Neural cell (in vitro differentiated cells): Measurements from ENCODE around the gene PAH. TPM values are rescaled to one million over a fixed set of nuclear protein-coding genes. Genes with fewer than 3 reads are reported as not detected.

Source experiments
- H2AFZ ChIP-seq: fragments of 200-600, 300-800 bp; sonication (generic), shearing (Covaris generic); 2 replicates; pipeline ENCODE4 v1.6.0; 2014; ENCODE audit warnings: low read depth, mild to moderate bottlenecking, antibody characterized with exemption, low read length, moderate library complexity
- H3F3A ChIP-seq: fragments of 200-600 bp; shearing (Covaris generic); 2 replicates; pipeline ENCODE4 v1.6.1; 2016; ENCODE audit warnings: mild to moderate bottlenecking, moderate library complexity, mixed read lengths, antibody characterized with exemption, low read length; ENCODE audit not compliant: insufficient read depth, poor library complexity, severe bottlenecking
- H3K27ac ChIP-seq: fragments of 200-600, 300-800 bp; sonication (generic), shearing (Covaris generic); 2 replicates; pipeline ENCODE4 v1.5.1; 2014; ENCODE audit warnings: mild to moderate bottlenecking, low read length, moderate library complexity
- H3K27me3 ChIP-seq: fragments of 300-800, 200-600 bp; sonication (generic), shearing (Covaris generic); 2 replicates; pipeline ENCODE4 v1.6.0; 2014; ENCODE audit warnings: mild to moderate bottlenecking, low read depth, low read length, moderate library complexity; ENCODE audit not compliant: insufficient read depth
- H3K36me3 ChIP-seq: fragments of 300-800, 200-600 bp; sonication (generic), shearing (Covaris generic); 2 replicates; pipeline ENCODE4 v1.5.1; 2014; ENCODE audit warnings: mild to moderate bottlenecking, antibody characterized with exemption, low read length, moderate library complexity; ENCODE audit not compliant: insufficient read depth
- H3K4me2 ChIP-seq: fragments of 300-800, 200-600 bp; sonication (generic), shearing (Covaris generic); 2 replicates; pipeline ENCODE4 v1.6.0; 2014; ENCODE audit warnings: mild to moderate bottlenecking, low read length
- H3K4me3 ChIP-seq: fragments of 300-800, 200-600 bp; sonication (generic), shearing (Covaris generic); 2 replicates; pipeline ENCODE4 v1.5.1; 2014; ENCODE audit warnings: mild to moderate bottlenecking, low read length, moderate library complexity
- H3K79me2 ChIP-seq: fragments of 200-600 bp; shearing (Covaris generic); replicated peaks from 2 replicates; pipeline ENCODE4 v1.6.0; 2014; ENCODE audit warnings: mild to moderate bottlenecking, low read length, moderate library complexity; ENCODE audit not compliant: insufficient read depth
- H3K9ac ChIP-seq: fragments of 300-800, 200-600 bp; sonication (generic), shearing (Covaris generic); 2 replicates; pipeline ENCODE4 v1.6.1; 2016; ENCODE audit warnings: mild to moderate bottlenecking, low read length, mixed read lengths
- H3K9me2 ChIP-seq: fragments of 200-600 bp; shearing (Covaris generic); 2 replicates; pipeline ENCODE4 v1.6.1; 2016; ENCODE audit warnings: mild to moderate bottlenecking, low read length, mixed read lengths; ENCODE audit not compliant: insufficient read depth
- H3K9me3 ChIP-seq: fragments of 200-600, 300-800 bp; sonication (generic), shearing (Covaris generic); 2 replicates; pipeline ENCODE4 v1.6.1; 2016; ENCODE audit warnings: mild to moderate bottlenecking, mixed run types, low read length, moderate library complexity, mixed read lengths
- H4K20me1 ChIP-seq: fragments of 200-600 bp; shearing (Covaris generic); 2 replicates; pipeline ENCODE4 v1.6.1; 2016; ENCODE audit warnings: mild to moderate bottlenecking, mixed run types; ENCODE audit not compliant: insufficient read depth
- EP300 ChIP-seq: fragments of 450-650 bp; conservative IDR thresholded peaks from 2 replicates; pipeline ENCODE4 v1.6.1; 2014; ENCODE audit warnings: antibody characterized with exemption, mild to moderate bottlenecking, moderate library complexity; ENCODE audit not compliant: poor library complexity, severe bottlenecking
- EZH2 ChIP-seq: fragments of 200-600, 300-800 bp; shearing (Covaris generic), sonication (generic); IDR thresholded peaks from 2 replicates; pipeline ENCODE4 v1.6.1; 2014; ENCODE audit warnings: antibody characterized with exemption, low read length, borderline replicate concordance, mild to moderate bottlenecking; ENCODE audit not compliant: insufficient read depth, poor library complexity, severe bottlenecking
- MXI1 ChIP-seq: fragments of 450-650 bp; conservative IDR thresholded peaks from 2 replicates; pipeline ENCODE4 v1.6.1; 2014; ENCODE audit warnings: antibody characterized with exemption, mild to moderate bottlenecking; ENCODE audit not compliant: poor library complexity, severe bottlenecking
- POLR2AphosphoS5 ChIP-seq: IDR thresholded peaks from 2 replicates; pipeline ENCODE4 v1.6.1; 2012
- RAD21 ChIP-seq: fragments of 450-650 bp; conservative IDR thresholded peaks from 2 replicates; pipeline ENCODE4 v1.6.1; 2014; ENCODE audit warnings: antibody characterized with exemption, mild to moderate bottlenecking, moderate library complexity
- SMC3 ChIP-seq: fragments of 450-650 bp; conservative IDR thresholded peaks from 2 replicates; pipeline ENCODE4 v1.6.1; 2014; ENCODE audit warnings: antibody characterized with exemption, mild to moderate bottlenecking, moderate library complexity; ENCODE audit not compliant: poor library complexity
- TAF1 ChIP-seq: IDR thresholded peaks from 2 replicates; pipeline ENCODE4 v1.6.1; 2012; ENCODE audit warnings: low read depth
- polyA plus RNA-seq: library from polyadenylated mRNA; depleted of rRNA; stranded (reverse); fragments of >200 nt; gene quantifications from 2 replicates; pipeline ENCODE4 v1.2.3, GENCODE V29; 2014
- TF ChIP-seq, protein P1 (sequence below): IDR thresholded peaks from 2 replicates; pipeline ENCODE4 v1.6.1; 2012; ENCODE audit warnings: borderline replicate concordance
- TF ChIP-seq, protein P2 (sequence below): fragments of 450-650 bp; IDR thresholded peaks from 2 replicates; pipeline ENCODE4 v1.5.1; 2014; ENCODE audit warnings: antibody characterized with exemption, mild to moderate bottlenecking, moderate library complexity; ENCODE audit not compliant: poor library complexity, severe bottlenecking

The PAH gene
- polyA plus RNA-seq, 1 donor from 2014 or later = not detected

DNA sequence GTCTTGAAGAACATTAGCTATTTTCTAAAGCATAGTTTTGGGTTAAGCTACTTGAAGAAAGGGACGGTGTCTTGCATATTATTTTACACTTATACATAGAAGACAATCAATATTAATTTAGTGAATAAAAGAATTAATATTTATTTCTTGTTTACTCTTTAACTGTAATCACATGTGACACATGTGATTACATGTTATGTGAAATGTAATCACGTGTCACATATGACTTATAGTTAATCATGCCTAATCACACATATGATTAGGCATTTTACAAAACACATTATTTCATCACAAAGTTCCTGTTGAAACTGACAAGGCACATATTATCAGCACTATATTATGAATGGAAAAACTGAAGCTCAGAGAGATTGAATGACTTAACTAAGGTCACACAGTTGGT, 4.8 kb downstream of the PAH start:
- no peak overlapping the region for H2AFZ ChIP-seq
- H3F3A ChIP-seq = no peaks in the 10 kb centered on the region
- no peak overlapping the region for H3K27ac ChIP-seq
- no peaks in the 10 kb centered on the region for H3K36me3 ChIP-seq
- no peaks in the 10 kb centered on the region for H3K27me3 ChIP-seq
- TF ChIP-seq, protein P1, sequence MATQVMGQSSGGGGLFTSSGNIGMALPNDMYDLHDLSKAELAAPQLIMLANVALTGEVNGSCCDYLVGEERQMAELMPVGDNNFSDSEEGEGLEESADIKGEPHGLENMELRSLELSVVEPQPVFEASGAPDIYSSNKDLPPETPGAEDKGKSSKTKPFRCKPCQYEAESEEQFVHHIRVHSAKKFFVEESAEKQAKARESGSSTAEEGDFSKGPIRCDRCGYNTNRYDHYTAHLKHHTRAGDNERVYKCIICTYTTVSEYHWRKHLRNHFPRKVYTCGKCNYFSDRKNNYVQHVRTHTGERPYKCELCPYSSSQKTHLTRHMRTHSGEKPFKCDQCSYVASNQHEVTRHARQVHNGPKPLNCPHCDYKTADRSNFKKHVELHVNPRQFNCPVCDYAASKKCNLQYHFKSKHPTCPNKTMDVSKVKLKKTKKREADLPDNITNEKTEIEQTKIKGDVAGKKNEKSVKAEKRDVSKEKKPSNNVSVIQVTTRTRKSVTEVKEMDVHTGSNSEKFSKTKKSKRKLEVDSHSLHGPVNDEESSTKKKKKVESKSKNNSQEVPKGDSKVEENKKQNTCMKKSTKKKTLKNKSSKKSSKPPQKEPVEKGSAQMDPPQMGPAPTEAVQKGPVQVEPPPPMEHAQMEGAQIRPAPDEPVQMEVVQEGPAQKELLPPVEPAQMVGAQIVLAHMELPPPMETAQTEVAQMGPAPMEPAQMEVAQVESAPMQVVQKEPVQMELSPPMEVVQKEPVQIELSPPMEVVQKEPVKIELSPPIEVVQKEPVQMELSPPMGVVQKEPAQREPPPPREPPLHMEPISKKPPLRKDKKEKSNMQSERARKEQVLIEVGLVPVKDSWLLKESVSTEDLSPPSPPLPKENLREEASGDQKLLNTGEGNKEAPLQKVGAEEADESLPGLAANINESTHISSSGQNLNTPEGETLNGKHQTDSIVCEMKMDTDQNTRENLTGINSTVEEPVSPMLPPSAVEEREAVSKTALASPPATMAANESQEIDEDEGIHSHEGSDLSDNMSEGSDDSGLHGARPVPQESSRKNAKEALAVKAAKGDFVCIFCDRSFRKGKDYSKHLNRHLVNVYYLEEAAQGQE = no peak
- no peak for TF ChIP-seq EZH2
- TF ChIP-seq EP300 = no peak
- TF ChIP-seq, protein P2, sequence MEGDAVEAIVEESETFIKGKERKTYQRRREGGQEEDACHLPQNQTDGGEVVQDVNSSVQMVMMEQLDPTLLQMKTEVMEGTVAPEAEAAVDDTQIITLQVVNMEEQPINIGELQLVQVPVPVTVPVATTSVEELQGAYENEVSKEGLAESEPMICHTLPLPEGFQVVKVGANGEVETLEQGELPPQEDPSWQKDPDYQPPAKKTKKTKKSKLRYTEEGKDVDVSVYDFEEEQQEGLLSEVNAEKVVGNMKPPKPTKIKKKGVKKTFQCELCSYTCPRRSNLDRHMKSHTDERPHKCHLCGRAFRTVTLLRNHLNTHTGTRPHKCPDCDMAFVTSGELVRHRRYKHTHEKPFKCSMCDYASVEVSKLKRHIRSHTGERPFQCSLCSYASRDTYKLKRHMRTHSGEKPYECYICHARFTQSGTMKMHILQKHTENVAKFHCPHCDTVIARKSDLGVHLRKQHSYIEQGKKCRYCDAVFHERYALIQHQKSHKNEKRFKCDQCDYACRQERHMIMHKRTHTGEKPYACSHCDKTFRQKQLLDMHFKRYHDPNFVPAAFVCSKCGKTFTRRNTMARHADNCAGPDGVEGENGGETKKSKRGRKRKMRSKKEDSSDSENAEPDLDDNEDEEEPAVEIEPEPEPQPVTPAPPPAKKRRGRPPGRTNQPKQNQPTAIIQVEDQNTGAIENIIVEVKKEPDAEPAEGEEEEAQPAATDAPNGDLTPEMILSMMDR = no peak
- no peak for TF ChIP-seq SMC3
- TF ChIP-seq RAD21 = no peak
- no peak for TF ChIP-seq MXI1
- TF ChIP-seq TAF1 = no peak
- no peak for TF ChIP-seq POLR2AphosphoS5
- H3K9me3 ChIP-seq = no peaks in the 10 kb centered on the region
- H3K4me2 ChIP-seq = no peak overlapping the region
- H3K79me2 ChIP-seq = no peaks in the 10 kb centered on the region
- no peaks in the 10 kb centered on the region for H3K9me2 ChIP-seq
- no peak overlapping the region for H3K9ac ChIP-seq
- H4K20me1 ChIP-seq = no peaks in the 10 kb centered on the region
- no peak overlapping the region for H3K4me3 ChIP-seq

DNA sequence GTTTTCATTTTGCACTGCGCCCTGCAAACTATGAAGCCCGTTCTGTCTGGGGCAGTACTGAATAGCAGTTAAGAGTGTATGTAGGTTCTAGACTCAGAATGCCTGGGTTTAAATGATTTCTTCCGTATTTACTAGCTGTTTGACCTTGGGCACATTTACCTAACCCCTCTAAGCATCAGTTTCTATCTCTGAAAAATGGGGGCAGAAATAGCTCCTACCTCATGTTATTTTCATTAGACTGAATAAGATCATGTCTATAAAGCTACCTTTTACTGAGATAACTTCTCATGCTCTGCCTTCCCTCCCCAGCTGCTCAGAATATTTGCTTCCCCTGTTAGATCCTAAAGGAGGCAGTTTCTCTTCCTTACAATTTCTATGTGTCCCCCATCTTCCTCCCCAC, 5.7 kb downstream of the PAH start:
- Histone ChIP-seq H3K9me2 (no peaks in the 10 kb centered on the region), H3K36me3 (no peaks in the 10 kb centered on the region), H2AFZ (no peak overlapping the region), H3K27ac (no peak overlapping the region), H4K20me1 (no peaks in the 10 kb centered on the region), H3K4me2 (no peak overlapping the region), H3K4me3 (no peak overlapping the region), H3K79me2 (no peaks in the 10 kb centered on the region), H3K9me3 (no peaks in the 10 kb centered on the region), H3K27me3 (no peaks in the 10 kb centered on the region), H3F3A (no peaks in the 10 kb centered on the region), H3K9ac (no peak overlapping the region)
- TF ChIP-seq SMC3 (no peak), POLR2AphosphoS5 (no peak), RAD21 (no peak)
- TF ChIP-seq, protein P1 = no peak
